DOHH2 (cell line): Measurements from ENCODE around the gene SMPDL3A.

Experiments used
- CTCF ChIP-seq: fragments of 200-600 bp; sonication (generic); IDR thresholded peaks from one replicate; pipeline ENCODE4 v1.5.1; 2014; ENCODE audit warnings: antibody characterized with exemption, mild to moderate bottlenecking, low read depth, low read length; ENCODE audit not compliant: poor library complexity, severe bottlenecking
- EZH2phosphoT487 ChIP-seq: fragments of 200-600 bp; sonication (generic); IDR thresholded peaks from 2 replicates; pipeline ENCODE4 v1.6.1; 2017; ENCODE audit warnings: borderline replicate concordance, mild to moderate bottlenecking, antibody characterized with exemption, low read length, moderate library complexity, mixed read lengths

- no peak for TF ChIP-seq CTCF
- no peak for TF ChIP-seq EZH2phosphoT487
These were observed 3.7 kb downstream of the SMPDL3A start for GRCh38 chr6:122792766-122793165.
